CD4-positive, CD25-positive, alpha-beta regulatory T cell (primary cell): ENCODE data around the gene LYPD6B. TPM values are rescaled to one million over a fixed set of nuclear protein-coding genes. Genes with fewer than 3 reads are reported as not detected.

Source experiments
- ATAC-seq, 2 donors: fragments of 150-1000 bp; cut with Tn5 transposase; one replicate each; pipeline ENCODE4 v1.10.0; 2021; ENCODE audit warnings: low read depth in 2 of 2, moderate number of reproducible peaks in 2 of 2, moderate library complexity in 1 of 2
- DNase-seq, 3 donors: peaks; one replicate each; pipeline versions ENCODE4 v3.0.0 to v3.0.0-alpha.2; 2012 to 2022; ENCODE audit warnings: mixed read lengths in 1 of 3
- H3K27ac ChIP-seq: one replicate; pipeline ENCODE4 v1.7.0; 2013; ENCODE audit warnings: mild to moderate bottlenecking, low read length; ENCODE audit not compliant: insufficient read depth, poor library complexity, severe bottlenecking
- H3K27me3 ChIP-seq: one replicate; pipeline ENCODE4 v1.7.0; 2013; ENCODE audit warnings: low read length; ENCODE audit not compliant: control insufficient read depth, insufficient read depth
- H3K36me3 ChIP-seq: one replicate; pipeline ENCODE4 v1.7.0; 2013; ENCODE audit warnings: mild to moderate bottlenecking, low read length, moderate library complexity; ENCODE audit not compliant: control insufficient read depth, insufficient read depth
- H3K4me1 ChIP-seq: 2 replicates; pipeline ENCODE4 v1.7.0; 2013; ENCODE audit warnings: mild to moderate bottlenecking, low read length; ENCODE audit not compliant: insufficient read depth, control insufficient read depth, poor library complexity, severe bottlenecking
- H3K4me3 ChIP-seq: one replicate; pipeline ENCODE4 v1.7.0; 2013; ENCODE audit warnings: low read depth, mild to moderate bottlenecking, low read length, moderate library complexity
- H3K9me3 ChIP-seq, 2 experiments: 1 replicate in 1 of 2; 2 replicates in 1 of 2; pipeline ENCODE4 v1.7.0; 2013; ENCODE audit warnings: low read length in 2 of 2, mild to moderate bottlenecking in 1 of 2, moderate library complexity in 1 of 2; ENCODE audit not compliant: control insufficient read depth in 2 of 2
- H3K27ac Mint-ChIP-seq, 3 donors: one replicate each; pipeline ENCODE4 v1.8.0; 2020 to 2022; ENCODE audit warnings: mild to moderate bottlenecking in 3 of 3, mixed read lengths in 3 of 3, moderate library complexity in 2 of 3
- H3K27me3 Mint-ChIP-seq: one replicate; pipeline ENCODE4 v1.8.0; 2022; ENCODE audit warnings: mild to moderate bottlenecking, mixed read lengths
- H3K36me3 Mint-ChIP-seq: one replicate; pipeline ENCODE4 v1.8.0; 2020; ENCODE audit warnings: mixed read lengths
- H3K4me1 Mint-ChIP-seq, 4 donors: one replicate each; pipeline ENCODE4 v1.8.0; 2020 to 2022; ENCODE audit warnings: mixed read lengths in 4 of 4, mild to moderate bottlenecking in 1 of 4
- H3K4me3 Mint-ChIP-seq, 4 donors: one replicate each; pipeline ENCODE4 v1.8.0; 2020 to 2022; ENCODE audit warnings: mild to moderate bottlenecking in 4 of 4, mixed read lengths in 4 of 4, moderate library complexity in 3 of 4
- H3K9me3 Mint-ChIP-seq, 7 donors: one replicate each; pipeline ENCODE4 v1.8.0; 2020 to 2022; ENCODE audit warnings: mixed read lengths in 7 of 7, mild to moderate bottlenecking in 3 of 7, moderate library complexity in 2 of 7
- polyA plus RNA-seq, 4 donors: library from polyadenylated mRNA; unstranded; fragments of 300-500 nt; fragmentation: Illumina TruSeq; gene quantifications; one replicate each; pipeline ENCODE4 v1.2.3, GENCODE V29; 2021
- total RNA-seq: library from RNA; stranded (reverse); gene quantifications from one replicate; pipeline ENCODE4 v1.2.3, GENCODE V29; 2022

The LYPD6B gene
- total and polyA plus RNA-seq, 5 donors from 2014 or later: not detected

DNA sequence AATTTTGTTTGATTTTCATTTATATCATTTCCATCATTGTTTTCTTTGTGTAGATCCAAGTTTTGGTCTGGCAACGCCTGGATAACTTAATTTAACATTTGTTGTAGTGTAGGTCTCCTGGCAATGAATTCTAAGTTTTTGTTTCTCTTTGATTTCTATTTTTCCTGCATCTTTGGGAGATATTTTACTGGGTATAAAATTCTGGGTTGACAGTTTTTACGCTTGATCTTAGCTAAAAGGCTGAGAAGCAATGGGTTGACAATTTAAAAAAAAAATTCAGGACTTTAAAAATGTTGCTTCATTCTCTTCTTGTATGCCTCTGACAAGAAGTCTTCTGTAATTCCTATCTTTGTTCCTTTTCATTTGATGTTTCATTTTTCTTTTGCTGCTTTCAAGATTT lies 8.6 kb downstream of the LYPD6B start:
- peaks cover 7 to 16% of the 10 kb centered on the region in 2 experiments for H3K9me3 ChIP-seq
- H3K27ac ChIP-seq: no peak overlapping the region
- H3K36me3 Mint-ChIP-seq: no peaks in the 10 kb centered on the region
- H3K27ac Mint-ChIP-seq: no peak overlapping the region
- H3K27me3 ChIP-seq: peaks cover 4% of the 10 kb centered on the region
- H3K9me3 Mint-ChIP-seq: peaks cover 0 to 24% (median 3%) of the 10 kb centered on the region in 7 donors
- no peaks in the 10 kb centered on the region for H3K4me1 Mint-ChIP-seq
- no peaks in the 10 kb centered on the region for H3K4me1 ChIP-seq
- H3K27me3 Mint-ChIP-seq: peaks cover 28% of the 10 kb centered on the region
- no peaks in the 10 kb centered on the region for H3K36me3 ChIP-seq
- no peak overlapping the region for H3K4me3 Mint-ChIP-seq
- no peak for DNase-seq
- ATAC-seq: no peak
- H3K4me3 ChIP-seq: no peak overlapping the region

GRCh38 chr2:149049142-149049541 lies 10.6 kb downstream of the LYPD6B start:
- Histone ChIP-seq H3K27me3 (peaks cover 4% of the 10 kb centered on the region), H3K4me1 (no peaks in the 10 kb centered on the region), H3K4me3 (no peak overlapping the region), H3K27ac (no peak overlapping the region), H3K9me3 (peaks cover 7 to 16% of the 10 kb centered on the region in 2 experiments), H3K36me3 (no peaks in the 10 kb centered on the region)
- DNase-seq (no peak), ATAC-seq (no peak)
- Mint-ChIP-seq H3K36me3 (no peaks in the 10 kb centered on the region), H3K4me1 (no peaks in the 10 kb centered on the region), H3K27me3 (peaks cover 17% of the 10 kb centered on the region), H3K27ac (no peak overlapping the region), H3K4me3 (no peak overlapping the region), H3K9me3 (peaks cover 0 to 24% (median 3%) of the 10 kb centered on the region in 7 donors)

GRCh38 chr2:149050188-149050587 lies 11.7 kb downstream of the LYPD6B start:
- Mint-ChIP-seq H3K9me3 (peaks cover 0 to 24% (median 3%) of the 10 kb centered on the region in 7 donors), H3K27ac (no peak overlapping the region), H3K27me3 (peaks cover 14% of the 10 kb centered on the region), H3K4me1 (no peaks in the 10 kb centered on the region), H3K36me3 (no peaks in the 10 kb centered on the region), H3K4me3 (no peak overlapping the region)
- Histone ChIP-seq H3K9me3 (peaks cover 7 to 16% of the 10 kb centered on the region in 2 experiments), H3K27me3 (peaks cover 4% of the 10 kb centered on the region), H3K4me3 (no peak overlapping the region), H3K4me1 (no peaks in the 10 kb centered on the region), H3K36me3 (no peaks in the 10 kb centered on the region), H3K27ac (no peak overlapping the region)
- peak in 1 of 3 donors; percentile 8 for DNase-seq
- ATAC-seq: no peak

DNA sequence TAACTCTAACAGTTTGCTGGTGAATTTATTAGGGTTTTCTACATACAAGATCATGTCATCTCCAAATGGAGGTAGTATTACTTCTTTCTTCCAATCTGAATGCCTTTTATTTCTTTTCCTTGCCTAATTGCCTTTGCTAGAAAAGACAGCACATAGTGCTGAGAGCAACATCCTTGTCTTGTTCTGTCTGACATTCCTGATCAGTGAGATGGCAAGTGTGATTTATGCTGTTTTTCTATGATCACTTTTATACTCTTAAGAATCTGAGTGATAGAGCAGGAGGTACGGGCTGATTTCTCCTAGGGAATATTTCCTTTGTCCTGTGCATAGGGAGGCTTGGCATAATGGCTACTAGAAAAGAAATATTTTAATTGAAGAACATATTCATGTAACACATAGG lies 17.3 kb downstream of the LYPD6B start:
- H3K27ac ChIP-seq: no peak overlapping the region
- no peaks in the 10 kb centered on the region for H3K36me3 Mint-ChIP-seq
- ATAC-seq (no peak), DNase-seq (no peak)
- H3K36me3 ChIP-seq: no peaks in the 10 kb centered on the region
- peaks cover 0 to 4% (median 0%) of the 10 kb centered on the region in 7 donors for H3K9me3 Mint-ChIP-seq
- no peak overlapping the region for H3K27ac Mint-ChIP-seq
- peaks cover 18% of the 10 kb centered on the region for H3K27me3 Mint-ChIP-seq
- no peak overlapping the region for H3K4me3 ChIP-seq
- H3K27me3 ChIP-seq: no peaks in the 10 kb centered on the region
- H3K4me1 Mint-ChIP-seq: no peaks in the 10 kb centered on the region
- H3K4me3 Mint-ChIP-seq: no peak overlapping the region
- H3K9me3 ChIP-seq: no peaks in the 10 kb centered on the region
- no peaks in the 10 kb centered on the region for H3K4me1 ChIP-seq

DNA sequence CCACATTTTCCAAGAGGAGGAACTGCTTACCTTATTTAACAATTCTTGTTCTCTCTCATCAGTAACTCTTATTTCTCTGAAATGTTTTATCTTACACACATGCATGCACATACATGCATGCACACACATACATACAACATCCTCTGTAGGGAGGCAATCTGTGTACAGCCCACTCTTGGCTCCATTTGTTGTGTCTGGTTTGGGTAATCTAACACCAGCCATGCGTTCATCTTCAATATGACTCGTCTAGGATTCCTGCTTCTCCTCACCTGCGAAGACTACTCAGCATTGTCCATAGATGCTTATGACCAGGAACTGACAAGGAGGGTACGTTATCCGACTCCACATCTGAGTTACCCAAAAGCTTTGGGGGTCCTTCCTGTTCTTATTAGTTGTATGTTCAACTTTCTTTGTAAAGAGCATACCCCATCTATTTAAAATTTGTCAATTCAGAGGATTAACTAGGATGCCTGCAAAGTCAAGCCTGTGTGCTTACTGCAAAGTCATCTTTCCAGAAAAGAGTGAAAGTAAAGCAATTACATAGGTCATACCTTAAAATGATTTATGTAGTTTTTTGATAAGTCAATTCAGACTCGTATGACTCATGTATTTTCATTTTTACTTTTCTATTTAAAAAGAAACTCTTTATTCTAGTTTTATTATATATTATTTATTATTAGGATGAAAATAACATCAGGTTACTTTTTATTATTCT lies 18.2 kb downstream of the LYPD6B start:
- Histone ChIP-seq H3K4me1 (no peaks in the 10 kb centered on the region), H3K9me3 (no peaks in the 10 kb centered on the region), H3K36me3 (no peaks in the 10 kb centered on the region), H3K27me3 (no peaks in the 10 kb centered on the region), H3K4me3 (no peak overlapping the region), H3K27ac (no peak overlapping the region)
- ATAC-seq: no peak
- Mint-ChIP-seq H3K27ac (no peak overlapping the region), H3K9me3 (peaks cover 0 to 4% (median 0%) of the 10 kb centered on the region in 7 donors), H3K27me3 (peaks cover 20% of the 10 kb centered on the region), H3K4me3 (no peak overlapping the region), H3K4me1 (no peaks in the 10 kb centered on the region), H3K36me3 (no peaks in the 10 kb centered on the region)
- no peak for DNase-seq

- H3K27me3 ChIP-seq: no peaks in the 10 kb centered on the region
- Mint-ChIP-seq H3K27me3 (peaks cover 22% of the 10 kb centered on the region), H3K4me1 (no peaks in the 10 kb centered on the region), H3K4me3 (no peak overlapping the region), H3K36me3 (no peaks in the 10 kb centered on the region), H3K9me3 (peaks cover 0 to 4% (median 0%) of the 10 kb centered on the region in 7 donors), H3K27ac (no peak overlapping the region)
- H3K36me3 ChIP-seq: no peaks in the 10 kb centered on the region
- H3K9me3 ChIP-seq: no peaks in the 10 kb centered on the region
- H3K27ac ChIP-seq: no peak overlapping the region
- no peak overlapping the region for H3K4me3 ChIP-seq
- no peaks in the 10 kb centered on the region for H3K4me1 ChIP-seq
- ATAC-seq (no peak), DNase-seq (no peak)
Measured at GRCh38 chr2:149057401-149057800, 18.9 kb downstream of the LYPD6B start.

DNA sequence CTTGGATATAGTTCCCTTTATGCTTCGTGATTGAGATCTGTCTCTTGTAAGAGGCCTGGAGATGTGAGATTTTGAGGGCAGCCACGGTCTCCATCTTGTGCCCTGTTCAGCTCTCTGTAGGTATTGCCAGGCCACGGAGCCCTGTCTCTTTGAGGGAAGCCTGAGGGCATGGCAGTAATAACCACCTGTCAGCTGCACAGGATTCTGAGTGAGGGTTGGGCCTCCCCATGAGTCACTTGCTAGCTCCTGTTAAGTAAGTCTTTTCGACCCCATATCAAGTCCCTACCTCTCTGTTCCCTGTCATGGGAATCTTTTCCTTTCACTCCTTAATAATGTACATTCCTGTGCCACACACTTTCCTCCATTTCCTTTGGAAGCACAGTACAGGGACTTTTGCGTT lies 20.4 kb downstream of the LYPD6B start:
- no peak for ATAC-seq
- Histone ChIP-seq H3K4me1 (no peaks in the 10 kb centered on the region), H3K27me3 (no peaks in the 10 kb centered on the region), H3K27ac (no peak overlapping the region), H3K4me3 (no peak overlapping the region), H3K36me3 (no peaks in the 10 kb centered on the region), H3K9me3 (no peaks in the 10 kb centered on the region)
- Mint-ChIP-seq H3K27ac (no peak overlapping the region), H3K27me3 (peaks cover 23% of the 10 kb centered on the region), H3K9me3 (peaks cover 0 to 2% (median 0%) of the 10 kb centered on the region in 7 donors), H3K36me3 (no peaks in the 10 kb centered on the region), H3K4me1 (no peaks in the 10 kb centered on the region), H3K4me3 (no peak overlapping the region)
- DNase-seq: no peak

DNA sequence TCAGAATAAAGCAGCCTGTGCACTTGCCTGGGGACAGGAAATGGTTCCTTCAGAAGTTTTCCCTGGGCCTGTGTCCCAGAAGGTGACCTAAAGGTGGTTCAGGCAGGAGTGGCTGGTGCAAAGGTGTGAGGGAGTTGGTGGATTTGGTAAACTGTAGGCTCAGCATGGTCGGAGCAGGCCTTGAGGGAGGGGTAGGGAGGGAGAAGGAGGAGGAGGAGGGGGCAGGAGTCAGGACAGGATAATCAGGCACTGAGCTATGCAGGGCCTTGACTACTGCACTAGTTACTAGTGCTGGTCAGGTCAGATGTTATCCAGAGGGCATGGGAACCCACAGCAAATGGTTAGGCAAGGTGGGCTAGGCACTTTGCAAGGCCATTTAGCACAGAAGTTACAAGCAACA lies 21.3 kb downstream of the LYPD6B start:
- Mint-ChIP-seq H3K9me3 (peaks cover 0 to 2% (median 0%) of the 10 kb centered on the region in 7 donors), H3K27me3 (peaks cover 23% of the 10 kb centered on the region), H3K4me3 (no peak overlapping the region), H3K36me3 (no peaks in the 10 kb centered on the region), H3K27ac (no peak overlapping the region), H3K4me1 (no peaks in the 10 kb centered on the region)
- Histone ChIP-seq H3K4me3 (no peak overlapping the region), H3K4me1 (no peaks in the 10 kb centered on the region), H3K27me3 (no peaks in the 10 kb centered on the region), H3K36me3 (no peaks in the 10 kb centered on the region), H3K27ac (no peak overlapping the region), H3K9me3 (no peaks in the 10 kb centered on the region)
- ATAC-seq (no peak), DNase-seq (no peak)
